ENCODE data around the gene DLGAP1. TPM values are rescaled to one million over a fixed set of nuclear protein-coding genes. Genes with fewer than 3 reads are reported as not detected.
A peak's percentile ranks its signal among the peaks of the same experiment; 100 is the strongest.
"Not testable (repeated sequence)": the region's sequence is repeated elsewhere in the genome, so short reads cannot be mapped to it uniquely, and the experiment has no call there.

Gene DLGAP1
- total RNA-seq (ENCODE audit: low replicate concordance), result 16.9 and 18.5 TPM in 2 replicates

- DNase-seq (ENCODE audit: low spot score), result peak; percentile 95
- Histone ChIP-seq H2AFZ (replicated peaks) (peak within 1 kb of the TSS; percentile 97), H3K36me3 (no peaks in the 10 kb centered on the region), H3K9me3 (ENCODE audit: low read depth) (no peaks in the 10 kb centered on the region), H3K27me3 (no peaks in the 10 kb centered on the region), H3K79me2 (ENCODE audit: low read depth) (peaks cover 43% of the 10 kb centered on the region), H3K9ac (no peak within 1 kb of the TSS), H4K20me1 (ENCODE audit: low read depth) (peaks cover 35% of the 10 kb centered on the region), H3K4me3 (peak within 1 kb of the TSS; percentile 82), H3F3A (ENCODE audit: low read depth) (peaks cover 17% of the 10 kb centered on the region), H3K4me1 (peaks cover 28% of the 10 kb centered on the region), H3K4me2 (peak within 1 kb of the TSS; percentile 95), H3K27ac (peak within 1 kb of the TSS; percentile 63)
- H3K36me3 Mint-ChIP-seq, result no peaks in the 10 kb centered on the region
- H3K27me3 Mint-ChIP-seq (ENCODE audit: insufficient read depth, low read depth), result peaks cover 15% of the 10 kb centered on the region
- H3K9me3 Mint-ChIP-seq, result no peaks in the 10 kb centered on the region
- H3K27ac Mint-ChIP-seq, result peak within 1 kb of the TSS; percentile 68
- TF ChIP-seq CTCF (IDR thresholded peaks at IDR 0.05), result peak; percentile 21
- no peak for TF ChIP-seq EZH2phosphoT487 (IDR thresholded peaks at IDR 0.05)
- TF ChIP-seq EZH2 (IDR thresholded peaks at IDR 0.05), result peak; percentile 20
- peak within 1 kb of the TSS; percentile 92 for H3K4me3 Mint-ChIP-seq
- peaks cover 10% of the 10 kb centered on the region for H3K4me1 Mint-ChIP-seq
Measured at GRCh38 chr18:4455113-4455811, at the start of gene DLGAP1. Gene DLGAP1, minus strand, starts transcription at chr18:4455307.

- H3K9me3 ChIP-seq (ENCODE audit: low read depth); H3K36me3 ChIP-seq; H3K9ac ChIP-seq; H4K20me1 ChIP-seq (ENCODE audit: low read depth); H3K4me3 ChIP-seq; H2AFZ ChIP-seq (replicated peaks); H3K9me3 Mint-ChIP-seq; H3K27me3 Mint-ChIP-seq (ENCODE audit: insufficient read depth, low read depth); H3F3A ChIP-seq (ENCODE audit: low read depth); H3K27ac Mint-ChIP-seq; H3K79me2 ChIP-seq (ENCODE audit: low read depth); H3K27ac ChIP-seq; H3K4me2 ChIP-seq; H3K4me1 Mint-ChIP-seq; H3K27me3 ChIP-seq; H3K4me1 ChIP-seq; H3K4me3 Mint-ChIP-seq; H3K36me3 Mint-ChIP-seq: not testable (repeated sequence)
- DNase-seq (ENCODE audit: low spot score), result peak; percentile 38
Measured at GRCh38 chr18:4494703-4495284, 39.7 kb upstream of the DLGAP1 start.

- H3F3A ChIP-seq (ENCODE audit: low read depth), result no peaks in the 10 kb centered on the region
- H3K36me3 Mint-ChIP-seq, result no peaks in the 10 kb centered on the region
- no peaks in the 10 kb centered on the region for H3K79me2 ChIP-seq (ENCODE audit: low read depth)
- no peak overlapping the region for H3K27ac Mint-ChIP-seq
- H3K4me1 ChIP-seq, result peaks cover 11% of the 10 kb centered on the region
- no peaks in the 10 kb centered on the region for H3K36me3 ChIP-seq
- no peak overlapping the region for H3K4me2 ChIP-seq
- no peak overlapping the region for H3K27ac ChIP-seq
- H2AFZ ChIP-seq (replicated peaks), result peak overlapping the region; percentile 57
- no peak for DNase-seq (ENCODE audit: low spot score)
- no peaks in the 10 kb centered on the region for H3K9me3 ChIP-seq (ENCODE audit: low read depth)
- no peak overlapping the region for H3K4me3 ChIP-seq
- H3K4me1 Mint-ChIP-seq, result peaks cover 5% of the 10 kb centered on the region
- TF ChIP-seq EZH2 (IDR thresholded peaks at IDR 0.05), result no peak
- no peak for TF ChIP-seq EZH2phosphoT487 (IDR thresholded peaks at IDR 0.05)
- TF ChIP-seq CTCF (IDR thresholded peaks at IDR 0.05), result no peak
- H3K27me3 Mint-ChIP-seq (ENCODE audit: insufficient read depth, low read depth), result no peaks in the 10 kb centered on the region
- H3K9me3 Mint-ChIP-seq, result no peaks in the 10 kb centered on the region
- H3K27me3 ChIP-seq, result no peaks in the 10 kb centered on the region
- no peak overlapping the region for H3K9ac ChIP-seq
- H3K4me3 Mint-ChIP-seq, result no peak overlapping the region
- no peaks in the 10 kb centered on the region for H4K20me1 ChIP-seq (ENCODE audit: low read depth)
Measured at GRCh38 chr18:4468511-4468910, 13.4 kb upstream of the DLGAP1 start.

GRCh38 chr18:4454537-4455112, 482 bp downstream of the DLGAP1 start:
- Mint-ChIP-seq H3K27me3 (ENCODE audit: insufficient read depth, low read depth) (peaks cover 15% of the 10 kb centered on the region), H3K27ac (no peak overlapping the region)
- TF ChIP-seq EZH2phosphoT487 (IDR thresholded peaks at IDR 0.05), result no peak
- TF ChIP-seq EZH2 (IDR thresholded peaks at IDR 0.05), result no peak
- TF ChIP-seq CTCF (IDR thresholded peaks at IDR 0.05), result no peak

More at GRCh38 chr18:4454537-4455112, 482 bp downstream of the DLGAP1 start:
- no peaks in the 10 kb centered on the region for H3K27me3 ChIP-seq
- peaks cover 49% of the 10 kb centered on the region for H3K79me2 ChIP-seq (ENCODE audit: low read depth)
- H3K4me1 ChIP-seq, result peaks cover 34% of the 10 kb centered on the region
- no peak for DNase-seq (ENCODE audit: low spot score)
- Mint-ChIP-seq H3K36me3 (no peaks in the 10 kb centered on the region), H3K9me3 (no peaks in the 10 kb centered on the region), H3K4me1 (peaks cover 10% of the 10 kb centered on the region), H3K4me3 (peak overlapping the region; percentile 92)
- H3F3A ChIP-seq (ENCODE audit: low read depth), result peaks cover 17% of the 10 kb centered on the region
- no peak overlapping the region for H3K9ac ChIP-seq
- H2AFZ ChIP-seq (replicated peaks), result peak overlapping the region; percentile 83
- no peaks in the 10 kb centered on the region for H3K36me3 ChIP-seq
- peaks cover 35% of the 10 kb centered on the region for H4K20me1 ChIP-seq (ENCODE audit: low read depth)
- H3K9me3 ChIP-seq (ENCODE audit: low read depth), result no peaks in the 10 kb centered on the region
- peak overlapping the region; percentile 95 for H3K4me2 ChIP-seq
- peak overlapping the region; percentile 63 for H3K27ac ChIP-seq
- peak overlapping the region; percentile 82 for H3K4me3 ChIP-seq
